Measurements from ENCODE around the gene F2RL3. TPM values are rescaled to one million over a fixed set of nuclear protein-coding genes. Genes with fewer than 3 reads are reported as not detected.
A peak's percentile ranks its signal among the peaks of the same experiment; 100 is the strongest.

The F2RL3 gene
- total and polyA plus RNA-seq, 9 of the 15 experiments (the other 6 are each of a cell fraction or from before 2014, with no cell fraction given), result 1.4 to 27.6 (median 11.9) TPM

- intact Hi-C loops (cut with micrococcal nuclease) (no loop called here), in situ Hi-C loops (cut with MboI) (no loop called here)
- Histone ChIP-seq H2AFZ (ENCODE audit: low read depth, low read length) (no peak overlapping the region), H3K79me2 (ENCODE audit: control insufficient read depth, insufficient read depth, low read length) (no peaks in the 10 kb centered on the region), H4K20me1 (replicated peaks; ENCODE audit: control insufficient read depth, insufficient read depth, low read length) (no peaks in the 10 kb centered on the region), H3K4me2 (ENCODE audit: insufficient read depth, low read length) (no peak overlapping the region), H3K36me3 (ENCODE audit: control insufficient read depth, insufficient read depth, low read length) (no peaks in the 10 kb centered on the region), H3K9ac (ENCODE audit: insufficient read depth in 1 of 2, low read depth in 2 of 2, low read length in 2 of 2) (0 out of 4 replicates have a peak overlapping the region, but pooled peaks of 1 of the 2 experiments have one; percentile 7), H3K4me1 (replicated peaks in 1 of 2; ENCODE audit: control insufficient read depth in 2 of 2, insufficient read depth in 2 of 2, low read length in 2 of 2) (peaks cover 0 to 3% of the 10 kb centered on the region in 2 experiments; a peak in 4 of 5 replicates), H3K4me3 (no peak overlapping the region), H3K9me1 (ENCODE audit: control insufficient read depth, insufficient read depth, low read length) (no peaks in the 10 kb centered on the region), H3K9me3 (replicated peaks; ENCODE audit: control insufficient read depth, insufficient read depth, low read depth, low read length) (no peaks in the 10 kb centered on the region), H3K27me3 (ENCODE audit: control insufficient read depth in 2 of 2, insufficient read depth in 2 of 2, low read length in 2 of 2) (peaks cover 10 to 33% of the 10 kb centered on the region in 2 experiments; a peak in 4 of 5 replicates), H3K27ac (ENCODE audit: extremely low read depth, low read depth, low read length) (no peak overlapping the region)
- no peak for DNase-seq (ENCODE audit: extremely low read depth in 1 of 4, low spot score in 3 of 4)
- POLR2A ChIA-PET, result interaction anchor here (0.5 to 1.3 kb wide), 4 partner anchors 11 to 1047 kb away, joined by 3 to 4 read pairs (median 3); no protein-coding TSS in a partner anchor
- FAIRE-seq, result no peak
- CTCF ChIA-PET (ENCODE audit: low intra/inter-chr PET ratio), result no interaction called here
- BruUV-seq (replicated peaks), result no TSS peak
- WGBS (ENCODE audit: insufficient coverage, low coverage, missing lambda C conversion rate), result under 1% methylated on average over 13 of the region's 13 CpGs
- ATAC-seq, result no peak
- TF ChIP-seq CTCF (IDR thresholded peaks at IDR 0.05 in 2 of 3, conservative IDR thresholded peaks at IDR 0.05 in 1 of 3; ENCODE audit: insufficient read depth in 2 of 3, low read depth in 1 of 3, low read length in 3 of 3), result no peak
- TF ChIP-seq, protein P1, sequence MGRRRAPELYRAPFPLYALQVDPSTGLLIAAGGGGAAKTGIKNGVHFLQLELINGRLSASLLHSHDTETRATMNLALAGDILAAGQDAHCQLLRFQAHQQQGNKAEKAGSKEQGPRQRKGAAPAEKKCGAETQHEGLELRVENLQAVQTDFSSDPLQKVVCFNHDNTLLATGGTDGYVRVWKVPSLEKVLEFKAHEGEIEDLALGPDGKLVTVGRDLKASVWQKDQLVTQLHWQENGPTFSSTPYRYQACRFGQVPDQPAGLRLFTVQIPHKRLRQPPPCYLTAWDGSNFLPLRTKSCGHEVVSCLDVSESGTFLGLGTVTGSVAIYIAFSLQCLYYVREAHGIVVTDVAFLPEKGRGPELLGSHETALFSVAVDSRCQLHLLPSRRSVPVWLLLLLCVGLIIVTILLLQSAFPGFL (CRISPR knock-in tag; IDR thresholded peaks at IDR 0.05), result no peak
- TF ChIP-seq, protein P2, sequence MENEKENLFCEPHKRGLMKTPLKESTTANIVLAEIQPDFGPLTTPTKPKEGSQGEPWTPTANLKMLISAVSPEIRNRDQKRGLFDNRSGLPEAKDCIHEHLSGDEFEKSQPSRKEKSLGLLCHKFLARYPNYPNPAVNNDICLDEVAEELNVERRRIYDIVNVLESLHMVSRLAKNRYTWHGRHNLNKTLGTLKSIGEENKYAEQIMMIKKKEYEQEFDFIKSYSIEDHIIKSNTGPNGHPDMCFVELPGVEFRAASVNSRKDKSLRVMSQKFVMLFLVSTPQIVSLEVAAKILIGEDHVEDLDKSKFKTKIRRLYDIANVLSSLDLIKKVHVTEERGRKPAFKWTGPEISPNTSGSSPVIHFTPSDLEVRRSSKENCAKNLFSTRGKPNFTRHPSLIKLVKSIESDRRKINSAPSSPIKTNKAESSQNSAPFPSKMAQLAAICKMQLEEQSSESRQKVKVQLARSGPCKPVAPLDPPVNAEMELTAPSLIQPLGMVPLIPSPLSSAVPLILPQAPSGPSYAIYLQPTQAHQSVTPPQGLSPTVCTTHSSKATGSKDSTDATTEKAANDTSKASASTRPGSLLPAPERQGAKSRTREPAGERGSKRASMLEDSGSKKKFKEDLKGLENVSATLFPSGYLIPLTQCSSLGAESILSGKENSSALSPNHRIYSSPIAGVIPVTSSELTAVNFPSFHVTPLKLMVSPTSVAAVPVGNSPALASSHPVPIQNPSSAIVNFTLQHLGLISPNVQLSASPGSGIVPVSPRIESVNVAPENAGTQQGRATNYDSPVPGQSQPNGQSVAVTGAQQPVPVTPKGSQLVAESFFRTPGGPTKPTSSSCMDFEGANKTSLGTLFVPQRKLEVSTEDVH (IDR thresholded peaks at IDR 0.05; ENCODE audit: low read depth, partially characterized antibody), result no peak
- TF ChIP-seq ESRRA (IDR thresholded peaks at IDR 0.05; ENCODE audit: borderline replicate concordance, low read depth), result no peak
- TF ChIP-seq, protein P3, sequence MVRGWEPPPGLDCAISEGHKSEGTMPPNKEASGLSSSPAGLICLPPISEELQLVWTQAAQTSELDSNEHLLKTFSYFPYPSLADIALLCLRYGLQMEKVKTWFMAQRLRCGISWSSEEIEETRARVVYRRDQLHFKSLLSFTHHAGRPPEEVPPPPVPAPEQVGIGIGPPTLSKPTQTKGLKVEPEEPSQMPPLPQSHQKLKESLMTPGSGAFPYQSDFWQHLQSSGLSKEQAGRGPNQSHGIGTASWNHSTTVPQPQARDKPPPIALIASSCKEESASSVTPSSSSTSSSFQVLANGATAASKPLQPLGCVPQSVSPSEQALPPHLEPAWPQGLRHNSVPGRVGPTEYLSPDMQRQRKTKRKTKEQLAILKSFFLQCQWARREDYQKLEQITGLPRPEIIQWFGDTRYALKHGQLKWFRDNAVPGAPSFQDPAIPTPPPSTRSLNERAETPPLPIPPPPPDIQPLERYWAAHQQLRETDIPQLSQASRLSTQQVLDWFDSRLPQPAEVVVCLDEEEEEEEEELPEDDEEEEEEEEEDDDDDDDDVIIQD (CRISPR knock-in tag; IDR thresholded peaks at IDR 0.05), result no peak
- TF ChIP-seq MLX (CRISPR knock-in tag; conservative IDR thresholded peaks at IDR 0.05), result no peak
- no peak for TF ChIP-seq MYBL2 (IDR thresholded peaks at IDR 0.05; ENCODE audit: low read depth)
- TF ChIP-seq MYBL2 (CRISPR knock-in tag; IDR thresholded peaks at IDR 0.05; ENCODE audit: borderline replicate concordance), result no peak
- no peak for TF ChIP-seq ZNF785 (CRISPR knock-in tag; IDR thresholded peaks at IDR 0.05)
- TF ChIP-seq YBX1 (IDR thresholded peaks at IDR 0.05), result no peak
- TF ChIP-seq ZC3H4 (CRISPR knock-in tag; IDR thresholded peaks at IDR 0.05; ENCODE audit: borderline replicate concordance), result no peak
- TF ChIP-seq SUPT5H (IDR thresholded peaks at IDR 0.05), result no peak
Measured at GRCh38 chr19:16927883-16928282, 39.1 kb downstream of the F2RL3 start.
